ENCODE results near the gene TENM4. TPM values are rescaled to one million over a fixed set of nuclear protein-coding genes. Genes with fewer than 3 reads are reported as not detected.

Gene TENM4
- polyA plus RNA-seq, 3 donors from 2014 or later: not detected

GRCh38 chr11:79304599-79305212 lies 136.1 kb downstream of the TENM4 start:
- H3K9me3 Mint-ChIP-seq: peaks cover 0 to 20% (median 3%) of the 10 kb centered on the region in 6 donors
- H3K27me3 Mint-ChIP-seq (ENCODE audit: low read depth in 3 of 3): peaks cover 0 to 1% (median 0%) of the 10 kb centered on the region in 3 donors
- peaks cover 0 to 4% (median 0%) of the 10 kb centered on the region in 3 donors for H3K36me3 Mint-ChIP-seq
- DNase-seq: no peak
- no peak overlapping the region for H3K4me3 Mint-ChIP-seq
- H3K4me1 Mint-ChIP-seq: no peaks in the 10 kb centered on the region
- H3K27ac Mint-ChIP-seq: no peak overlapping the region

- Mint-ChIP-seq H3K27me3 (ENCODE audit: low read depth in 3 of 3) (no peaks in the 10 kb centered on the region), H3K36me3 (no peaks in the 10 kb centered on the region), H3K4me1 (no peaks in the 10 kb centered on the region), H3K27ac (no peak overlapping the region), H3K4me3 (no peak overlapping the region), H3K9me3 (peaks cover 0 to 10% (median 0%) of the 10 kb centered on the region in 6 donors)
- no peak for DNase-seq
These were observed 144.7 kb downstream of the TENM4 start for GRCh38 chr11:79296141-79296540.

GRCh38 chr11:79294845-79295731 lies 145.7 kb downstream of the TENM4 start:
- H3K4me3 Mint-ChIP-seq: no peak overlapping the region
- no peak for DNase-seq
- H3K4me1 Mint-ChIP-seq: no peaks in the 10 kb centered on the region
- peaks cover 0 to 7% (median 0%) of the 10 kb centered on the region in 6 donors for H3K9me3 Mint-ChIP-seq
- H3K27me3 Mint-ChIP-seq (ENCODE audit: low read depth in 3 of 3): no peaks in the 10 kb centered on the region
- no peak overlapping the region for H3K27ac Mint-ChIP-seq
- no peaks in the 10 kb centered on the region for H3K36me3 Mint-ChIP-seq

GRCh38 chr11:79291948-79292347 lies 148.9 kb downstream of the TENM4 start:
- H3K27ac Mint-ChIP-seq: no peak overlapping the region
- H3K27me3 Mint-ChIP-seq (ENCODE audit: low read depth in 3 of 3): peaks cover 0 to 1% (median 0%) of the 10 kb centered on the region in 3 donors
- no peaks in the 10 kb centered on the region for H3K4me1 Mint-ChIP-seq
- DNase-seq: no peak
- no peaks in the 10 kb centered on the region for H3K36me3 Mint-ChIP-seq
- no peak overlapping the region for H3K4me3 Mint-ChIP-seq
- peaks cover 0 to 3% (median 0%) of the 10 kb centered on the region in 6 donors for H3K9me3 Mint-ChIP-seq

GRCh38 chr11:79290761-79291160 lies 150.1 kb downstream of the TENM4 start:
- H3K4me1 Mint-ChIP-seq: no peaks in the 10 kb centered on the region
- H3K9me3 Mint-ChIP-seq: peaks cover 0 to 4% (median under 1%) of the 10 kb centered on the region in 6 donors
- no peak overlapping the region for H3K27ac Mint-ChIP-seq
- H3K27me3 Mint-ChIP-seq (ENCODE audit: low read depth in 3 of 3): peaks cover 0 to 3% (median 0%) of the 10 kb centered on the region in 3 donors
- no peaks in the 10 kb centered on the region for H3K36me3 Mint-ChIP-seq
- no peak overlapping the region for H3K4me3 Mint-ChIP-seq
- DNase-seq: no peak

- H3K27ac Mint-ChIP-seq: no peak overlapping the region
- H3K36me3 Mint-ChIP-seq: no peaks in the 10 kb centered on the region
- no peaks in the 10 kb centered on the region for H3K4me1 Mint-ChIP-seq
These were observed 152.9 kb downstream of the TENM4 start for GRCh38 chr11:79287952-79288351.

GRCh38 chr11:79285756-79286155 lies 155.1 kb downstream of the TENM4 start:
- Mint-ChIP-seq H3K27me3 (ENCODE audit: low read depth in 3 of 3) (peaks cover 0 to 4% (median 3%) of the 10 kb centered on the region in 3 donors), H3K36me3 (no peaks in the 10 kb centered on the region), H3K4me3 (no peak overlapping the region), H3K9me3 (peaks cover 0 to 17% (median 8%) of the 10 kb centered on the region in 6 donors), H3K4me1 (no peaks in the 10 kb centered on the region), H3K27ac (no peak overlapping the region)
- DNase-seq: no peak

More at GRCh38 chr11:79287952-79288351, 152.9 kb downstream of the TENM4 start:
- Mint-ChIP-seq H3K27me3 (ENCODE audit: low read depth in 3 of 3) (peaks cover 0 to 3% (median 0%) of the 10 kb centered on the region in 3 donors), H3K9me3 (peaks cover 0 to 12% (median 3%) of the 10 kb centered on the region in 6 donors), H3K4me3 (no peak overlapping the region)
- DNase-seq: no peak

GRCh38 chr11:79276736-79277325 lies 164.0 kb downstream of the TENM4 start:
- no peak for DNase-seq
- Mint-ChIP-seq H3K9me3 (peaks cover 0 to 9% (median 4%) of the 10 kb centered on the region in 6 donors), H3K4me3 (no peak overlapping the region), H3K27me3 (ENCODE audit: low read depth in 3 of 3) (peaks cover 0 to 4% (median 1%) of the 10 kb centered on the region in 3 donors), H3K36me3 (no peaks in the 10 kb centered on the region), H3K27ac (no peak overlapping the region), H3K4me1 (no peaks in the 10 kb centered on the region)

GRCh38 chr11:79274636-79275331 lies 166.0 kb downstream of the TENM4 start:
- no peak for DNase-seq
- H3K27me3 Mint-ChIP-seq (ENCODE audit: low read depth in 3 of 3): peaks cover 0 to 2% (median 0%) of the 10 kb centered on the region in 3 donors
- H3K4me3 Mint-ChIP-seq: no peak overlapping the region
- H3K4me1 Mint-ChIP-seq: no peaks in the 10 kb centered on the region
- H3K27ac Mint-ChIP-seq: no peak overlapping the region
- peaks cover 0 to 4% (median 0%) of the 10 kb centered on the region in 6 donors for H3K9me3 Mint-ChIP-seq
- no peaks in the 10 kb centered on the region for H3K36me3 Mint-ChIP-seq

GRCh38 chr11:79273781-79274180 lies 167.0 kb downstream of the TENM4 start:
- H3K9me3 Mint-ChIP-seq: peaks cover 0 to 4% (median 0%) of the 10 kb centered on the region in 6 donors
- H3K27me3 Mint-ChIP-seq (ENCODE audit: low read depth in 3 of 3): peaks cover 0 to 2% (median 0%) of the 10 kb centered on the region in 3 donors
- H3K27ac Mint-ChIP-seq: no peak overlapping the region
- no peaks in the 10 kb centered on the region for H3K36me3 Mint-ChIP-seq
- H3K4me3 Mint-ChIP-seq: no peak overlapping the region
- H3K4me1 Mint-ChIP-seq: no peaks in the 10 kb centered on the region
- no peak for DNase-seq

GRCh38 chr11:79269611-79270307 lies 171.1 kb downstream of the TENM4 start:
- Mint-ChIP-seq H3K27ac (no peak overlapping the region), H3K9me3 (peaks cover 0 to 3% (median 0%) of the 10 kb centered on the region in 6 donors), H3K27me3 (ENCODE audit: low read depth in 3 of 3) (peaks cover 0 to 2% (median 0%) of the 10 kb centered on the region in 3 donors), H3K4me3 (no peak overlapping the region), H3K4me1 (no peaks in the 10 kb centered on the region), H3K36me3 (no peaks in the 10 kb centered on the region)
- no peak for DNase-seq

GRCh38 chr11:79266396-79266795 lies 174.4 kb downstream of the TENM4 start:
- H3K4me3 Mint-ChIP-seq: no peak overlapping the region
- H3K9me3 Mint-ChIP-seq: peaks cover 0 to 3% (median 0%) of the 10 kb centered on the region in 6 donors
- H3K27me3 Mint-ChIP-seq (ENCODE audit: low read depth in 3 of 3): no peaks in the 10 kb centered on the region
- H3K36me3 Mint-ChIP-seq: no peaks in the 10 kb centered on the region
- no peak overlapping the region for H3K27ac Mint-ChIP-seq
- no peaks in the 10 kb centered on the region for H3K4me1 Mint-ChIP-seq
- no peak for DNase-seq

GRCh38 chr11:79265756-79266322 lies 175.0 kb downstream of the TENM4 start:
- Mint-ChIP-seq H3K9me3 (peaks cover 0 to 3% (median 0%) of the 10 kb centered on the region in 6 donors), H3K36me3 (no peaks in the 10 kb centered on the region), H3K4me1 (no peaks in the 10 kb centered on the region), H3K27ac (no peak overlapping the region), H3K4me3 (no peak overlapping the region), H3K27me3 (ENCODE audit: low read depth in 3 of 3) (no peaks in the 10 kb centered on the region)
- no peak for DNase-seq

Measured in immature natural killer cell (primary cell).